Caco-2 (cell line): ENCODE results near the gene PCBP3. TPM values are rescaled to one million over a fixed set of nuclear protein-coding genes. Genes with fewer than 3 reads are reported as not detected.

Source experiments
- BruUV-seq: library from RNA; stranded (reverse); fragments of 400-500 nt; replicated peaks from 2 replicates; lab custom pipeline; 2021; lab: Mats Ljungman, UMichigan
- CTCF ChIA-PET: fragments of 300-600 bp; sonication (Branson Sonifier 250); formaldehyde crosslinking; loops from one replicate; lab custom pipeline; 2022; ENCODE audit warnings: antibody characterized with exemption; lab: Charles Lee
- POLR2A ChIA-PET: fragments of 300-600 bp; sonication (Branson Sonifier 250); formaldehyde crosslinking; loops from one replicate; lab custom pipeline; 2022; ENCODE audit warnings: antibody characterized with exemption; lab: Charles Lee
- DNase-seq, 2 experiments: peaks; one replicate each; pipeline versions ENCODE4 v3.0.0 to v3.0.0-alpha.2; 2020 to 2022
- H3K27me3 ChIP-seq: replicated peaks from 2 replicates; pipeline ENCODE4 v1.6.0; 2011; ENCODE audit warnings: low read length; ENCODE audit not compliant: control insufficient read depth, insufficient read depth
- H3K36me3 ChIP-seq: 2 replicates; pipeline ENCODE4 v1.5.1; 2011; ENCODE audit warnings: low read length; ENCODE audit not compliant: control insufficient read depth, insufficient read depth
- H3K4me1 ChIP-seq: fragments of 250-450 bp; sonication (Bioruptor Pico); 2 replicates; pipeline ENCODE4 v1.5.1; 2020; ENCODE audit warnings: mild to moderate bottlenecking
- H3K4me3 ChIP-seq: 2 replicates; pipeline ENCODE4 v1.5.1; 2011; ENCODE audit warnings: low read depth, mild to moderate bottlenecking, control low read depth, low read length
- H3K9me3 ChIP-seq: fragments of 250-450 bp; sonication (Bioruptor Pico); 2 replicates; pipeline ENCODE4 v1.5.1; 2020; ENCODE audit warnings: mild to moderate bottlenecking, moderate library complexity
- H3K27ac Mint-ChIP-seq: one replicate; pipeline ENCODE4 v1.8.0; 2022; ENCODE audit warnings: mixed read lengths; ENCODE audit not compliant: unreplicated experiment
- H3K27me3 Mint-ChIP-seq: one replicate; pipeline ENCODE4 v1.8.0; 2022; ENCODE audit warnings: mixed read lengths; ENCODE audit not compliant: insufficient read depth, unreplicated experiment
- H3K36me3 Mint-ChIP-seq: one replicate; pipeline ENCODE4 v1.8.0; 2022; ENCODE audit warnings: mild to moderate bottlenecking, mixed read lengths; ENCODE audit not compliant: insufficient read depth, unreplicated experiment
- H3K4me1 Mint-ChIP-seq: one replicate; pipeline ENCODE4 v1.8.0; 2022; ENCODE audit warnings: low read depth, mixed read lengths; ENCODE audit not compliant: unreplicated experiment
- H3K4me3 Mint-ChIP-seq: one replicate; pipeline ENCODE4 v1.8.0; 2022; ENCODE audit warnings: mild to moderate bottlenecking, moderate library complexity, mixed read lengths; ENCODE audit not compliant: unreplicated experiment
- H3K9me3 Mint-ChIP-seq: one replicate; pipeline ENCODE4 v1.8.0; 2022; ENCODE audit warnings: mixed read lengths; ENCODE audit not compliant: unreplicated experiment
- intact Hi-C: fragments of 100-400 bp; cut with micrococcal nuclease; formaldehyde crosslinking; loops from one replicate; pipeline ENCODE4 v1.10.0; 2022; ENCODE audit not compliant: unreplicated experiment
- total RNA-seq: library from RNA; stranded (reverse); gene quantifications from 2 replicates; pipeline ENCODE4 v1.2.3, GENCODE V29; 2022
- TF ChIP-seq, protein P1 (sequence below), 2 experiments: fragments of 200-600 bp in 1 of 2; IDR thresholded peaks; 1 replicate in 1 of 2; 2 replicates in 1 of 2; pipeline versions ENCODE4 v1.5.1 to v1.8.0; 2011 to 2022; ENCODE audit warnings: antibody characterized with exemption in 1 of 2, control low read depth in 1 of 2, inconsistent platforms in 1 of 2, low read depth in 1 of 2, low read length in 1 of 2, mild to moderate bottlenecking in 1 of 2, moderate library complexity in 1 of 2; ENCODE audit not compliant: insufficient read depth in 1 of 2, severe bottlenecking in 1 of 2, unreplicated experiment in 1 of 2

Gene PCBP3
- total RNA-seq, 1 experiment from 2014 or later: 0.75 TPM

DNA sequence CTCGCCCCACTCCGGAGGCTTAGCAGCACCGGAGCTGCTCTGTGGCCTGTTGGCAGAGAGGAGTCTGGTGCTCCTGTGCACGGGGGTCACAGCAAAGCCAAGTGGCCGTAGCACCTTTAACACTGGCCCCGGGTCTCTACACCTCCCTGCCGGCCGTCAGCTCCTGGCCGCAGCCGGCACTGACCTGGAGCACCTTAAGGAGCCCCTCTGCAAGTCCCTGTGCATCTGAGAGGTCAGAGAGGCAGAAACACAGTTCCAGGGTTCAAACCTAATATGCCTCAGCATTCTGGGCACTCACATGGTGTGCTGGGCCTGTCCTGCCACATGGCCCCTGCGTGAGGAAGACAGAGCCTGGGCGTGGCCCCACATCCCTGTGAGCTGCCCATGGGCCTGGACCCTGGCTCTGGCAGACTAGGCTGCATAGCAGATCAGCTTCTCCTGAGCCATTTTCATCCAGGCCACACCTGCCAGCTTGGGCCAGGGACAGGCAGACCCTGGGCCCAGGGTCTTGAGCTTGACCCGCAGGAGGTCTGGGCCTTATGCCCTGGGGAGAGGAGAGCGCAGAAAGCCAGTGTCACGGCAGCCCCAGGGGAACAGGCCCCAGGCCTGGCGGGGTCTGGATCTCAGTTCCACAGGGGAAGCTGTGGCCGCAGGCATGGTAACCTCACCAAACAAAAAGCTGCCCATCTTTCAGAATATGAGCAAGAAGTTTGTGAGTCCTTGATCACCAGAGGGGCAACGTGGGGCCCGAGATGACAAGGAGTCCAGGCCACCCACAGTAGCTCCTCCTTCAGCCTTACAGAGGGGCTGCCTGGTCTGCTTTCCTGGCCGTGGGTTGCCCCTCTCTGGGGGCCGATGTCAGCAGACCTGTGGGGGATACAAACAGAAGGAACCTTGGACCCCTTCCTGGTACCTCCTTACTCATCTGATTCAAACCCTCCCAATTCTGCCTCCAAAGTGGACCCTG is 192.1 kb downstream of the PCBP3 start:
- no TSS peak for BruUV-seq
- H3K27me3 Mint-ChIP-seq: no peaks in the 10 kb centered on the region
- no peaks in the 10 kb centered on the region for H3K9me3 Mint-ChIP-seq
- H3K4me3 ChIP-seq: no peak overlapping the region
- H3K4me3 Mint-ChIP-seq: no peak overlapping the region
- H3K27me3 ChIP-seq: no peaks in the 10 kb centered on the region
- no peaks in the 10 kb centered on the region for H3K4me1 Mint-ChIP-seq
- H3K27ac Mint-ChIP-seq: no peak overlapping the region
- no peaks in the 10 kb centered on the region; the same call in 1 of the 2 replicates for H3K9me3 ChIP-seq
- H3K36me3 Mint-ChIP-seq: no peaks in the 10 kb centered on the region
- no peaks in the 10 kb centered on the region for H3K36me3 ChIP-seq
- intact Hi-C loops: no loop called here
- ChIA-PET CTCF (interaction anchor here (0.5 kb wide), 1 partner anchor 307 kb away, joined by 4 read pairs; no protein-coding TSS in a partner anchor), POLR2A (no interaction called here)
- DNase-seq: no peak
- TF ChIP-seq, protein P1, sequence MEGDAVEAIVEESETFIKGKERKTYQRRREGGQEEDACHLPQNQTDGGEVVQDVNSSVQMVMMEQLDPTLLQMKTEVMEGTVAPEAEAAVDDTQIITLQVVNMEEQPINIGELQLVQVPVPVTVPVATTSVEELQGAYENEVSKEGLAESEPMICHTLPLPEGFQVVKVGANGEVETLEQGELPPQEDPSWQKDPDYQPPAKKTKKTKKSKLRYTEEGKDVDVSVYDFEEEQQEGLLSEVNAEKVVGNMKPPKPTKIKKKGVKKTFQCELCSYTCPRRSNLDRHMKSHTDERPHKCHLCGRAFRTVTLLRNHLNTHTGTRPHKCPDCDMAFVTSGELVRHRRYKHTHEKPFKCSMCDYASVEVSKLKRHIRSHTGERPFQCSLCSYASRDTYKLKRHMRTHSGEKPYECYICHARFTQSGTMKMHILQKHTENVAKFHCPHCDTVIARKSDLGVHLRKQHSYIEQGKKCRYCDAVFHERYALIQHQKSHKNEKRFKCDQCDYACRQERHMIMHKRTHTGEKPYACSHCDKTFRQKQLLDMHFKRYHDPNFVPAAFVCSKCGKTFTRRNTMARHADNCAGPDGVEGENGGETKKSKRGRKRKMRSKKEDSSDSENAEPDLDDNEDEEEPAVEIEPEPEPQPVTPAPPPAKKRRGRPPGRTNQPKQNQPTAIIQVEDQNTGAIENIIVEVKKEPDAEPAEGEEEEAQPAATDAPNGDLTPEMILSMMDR (IDR thresholded peaks at IDR 0.05; ENCODE audit: insufficient read depth in 1 of 2, low read depth in 1 of 2, low read length in 1 of 2, severe bottlenecking in 1 of 2, unreplicated experiment in 1 of 2): no peak
- no peaks in the 10 kb centered on the region for H3K4me1 ChIP-seq

DNA sequence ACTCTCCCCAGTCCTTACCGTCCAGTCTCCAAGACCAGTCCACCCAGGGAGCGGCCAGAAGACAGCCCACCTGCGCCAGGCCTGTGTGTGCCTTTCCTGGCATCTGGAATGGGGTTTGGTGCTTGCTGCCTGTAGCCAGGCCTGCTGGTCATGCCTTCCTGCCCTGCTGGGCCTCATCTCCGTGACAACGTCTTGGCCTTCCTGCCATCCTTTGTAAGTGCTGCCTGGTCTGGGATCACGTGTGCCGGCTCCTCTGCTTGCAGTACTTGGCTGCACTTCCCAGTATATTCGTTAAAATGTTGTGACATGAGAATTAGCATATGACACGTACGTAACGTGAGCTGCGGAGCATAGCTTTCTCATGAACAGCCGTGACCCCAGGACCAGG is 192.7 kb downstream of the PCBP3 start:
- Mint-ChIP-seq H3K27ac (no peak overlapping the region), H3K4me1 (no peaks in the 10 kb centered on the region), H3K27me3 (peaks cover 3% of the 10 kb centered on the region), H3K4me3 (no peak overlapping the region), H3K36me3 (no peaks in the 10 kb centered on the region), H3K9me3 (peaks cover 6% of the 10 kb centered on the region)
- Histone ChIP-seq H3K4me1 (no peaks in the 10 kb centered on the region), H3K27me3 (no peaks in the 10 kb centered on the region), H3K4me3 (no peak overlapping the region), H3K36me3 (no peaks in the 10 kb centered on the region), H3K9me3 (peaks cover 2% of the 10 kb centered on the region)
- ChIA-PET POLR2A (no interaction called here), CTCF (interaction anchor here (0.5 kb wide), 1 partner anchor 306 kb away, joined by 4 read pairs; no protein-coding TSS in a partner anchor)
- intact Hi-C loops: no loop called here
- BruUV-seq: no TSS peak
- TF ChIP-seq, protein P1 (IDR thresholded peaks at IDR 0.05; ENCODE audit: insufficient read depth in 1 of 2, low read depth in 1 of 2, low read length in 1 of 2, severe bottlenecking in 1 of 2, unreplicated experiment in 1 of 2): no peak
- DNase-seq: no peak

DNA sequence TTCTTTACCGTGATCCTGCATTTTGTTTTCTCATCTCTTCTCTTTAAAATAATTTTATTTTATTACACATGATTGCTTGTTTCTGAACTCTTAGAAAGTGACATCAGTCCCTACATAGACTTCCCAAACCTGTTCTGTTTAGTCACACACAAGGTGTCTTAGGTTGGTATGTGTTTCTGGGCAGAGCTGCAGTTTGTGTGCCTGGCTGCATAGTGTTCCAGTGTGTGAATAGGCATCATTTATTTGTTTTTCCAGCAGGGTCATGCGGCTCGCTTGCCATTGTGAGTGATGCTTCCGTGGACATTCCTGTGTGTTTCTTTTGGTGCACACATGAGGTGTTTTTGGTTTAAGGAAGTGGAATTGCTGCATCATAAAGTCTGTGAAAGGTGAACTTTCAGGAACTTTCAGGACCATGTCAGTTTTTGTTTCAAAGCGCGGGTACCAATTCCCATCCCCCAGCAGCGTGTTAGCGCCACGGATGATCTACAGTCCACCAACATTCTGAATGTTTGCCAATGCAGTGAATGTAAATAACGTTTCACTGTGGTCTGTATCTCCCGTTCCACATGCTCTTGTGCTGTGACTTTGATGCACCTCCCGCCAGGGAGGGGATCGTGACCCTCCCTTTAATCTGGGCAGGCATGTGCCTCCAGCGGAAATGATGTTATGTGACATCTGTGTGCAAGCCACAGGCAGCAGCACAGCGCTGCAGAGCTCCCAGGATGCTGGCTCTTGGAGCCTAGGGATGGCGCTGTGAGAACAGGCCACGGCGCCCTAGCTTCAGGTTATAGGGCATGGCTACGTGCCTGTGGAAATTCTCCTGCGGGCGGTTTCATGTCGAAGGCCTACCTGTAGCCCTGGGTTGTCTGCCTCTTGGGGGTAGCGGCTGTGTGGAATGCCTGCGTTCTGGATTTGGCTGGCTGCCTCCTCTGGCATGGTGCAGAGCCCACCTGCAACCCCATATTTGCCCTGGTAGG is 193.5 kb downstream of the PCBP3 start:
- Histone ChIP-seq H3K9me3 (peaks cover 9% of the 10 kb centered on the region), H3K27me3 (no peaks in the 10 kb centered on the region), H3K4me1 (no peaks in the 10 kb centered on the region), H3K36me3 (no peaks in the 10 kb centered on the region), H3K4me3 (no peak overlapping the region)
- Mint-ChIP-seq H3K36me3 (no peaks in the 10 kb centered on the region), H3K9me3 (peaks cover 13% of the 10 kb centered on the region), H3K4me3 (no peak overlapping the region), H3K4me1 (no peaks in the 10 kb centered on the region), H3K27ac (no peak overlapping the region), H3K27me3 (peaks cover 3% of the 10 kb centered on the region)
- ChIA-PET CTCF (no interaction called here), POLR2A (no interaction called here)
- BruUV-seq: no TSS peak
- TF ChIP-seq, protein P1 (IDR thresholded peaks at IDR 0.05; ENCODE audit: insufficient read depth in 1 of 2, low read depth in 1 of 2, low read length in 1 of 2, severe bottlenecking in 1 of 2, unreplicated experiment in 1 of 2): no peak
- intact Hi-C loops: no loop called here
- DNase-seq: no peak
